ENCODE data around the gene SLC5A9. TPM values are rescaled to one million over a fixed set of nuclear protein-coding genes. Genes with fewer than 3 reads are reported as not detected.

The SLC5A9 gene
- total and polyA plus RNA-seq, 9 of the 15 experiments (the other 6 are each of a cell fraction or from before 2014, with no cell fraction given), result not detected

DNA sequence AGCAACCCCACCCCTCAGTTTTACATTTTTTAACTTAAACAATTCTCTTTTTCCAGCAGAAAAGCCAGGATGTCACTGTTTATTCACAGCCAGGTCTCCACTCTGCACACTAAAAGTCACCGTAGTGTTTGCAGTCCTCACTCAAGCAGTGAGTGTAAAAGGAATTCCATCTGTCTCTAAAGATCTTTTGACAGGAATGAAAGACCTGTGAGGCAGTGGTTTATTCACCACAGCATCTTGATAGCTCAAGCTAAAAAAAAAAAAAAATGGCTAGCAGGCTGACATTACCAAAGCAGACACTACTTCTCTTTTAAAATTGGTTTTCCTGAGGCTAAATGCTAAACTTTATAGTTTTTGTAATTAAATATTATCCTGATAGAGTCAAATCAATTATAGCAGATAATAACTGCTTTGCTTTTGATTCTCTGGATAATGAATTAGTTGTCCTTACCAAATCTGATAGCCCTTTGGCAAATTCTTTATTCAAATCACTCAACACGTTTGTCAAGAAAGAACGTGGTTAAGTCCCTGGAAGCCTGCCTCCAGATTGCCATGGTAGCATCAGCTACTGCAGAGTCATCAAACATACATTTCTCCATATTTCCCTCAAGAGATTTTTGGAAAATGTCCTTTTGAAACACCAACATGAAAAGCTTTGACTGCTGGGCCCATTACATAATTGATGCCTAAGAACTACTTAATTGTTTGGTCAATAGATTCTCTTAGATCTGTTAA, 22.2 kb upstream of the SLC5A9 start:
- BruUV-seq (replicated peaks), result no TSS peak
- POLR2A ChIA-PET, result interaction anchor here (0.8 kb wide), 1 partner anchor 250 kb away, joined by 4 read pairs; no protein-coding TSS in a partner anchor
- no peak for DNase-seq (ENCODE audit: extremely low read depth in 1 of 4, low spot score in 3 of 4)
- ATAC-seq, result no peak
- Histone ChIP-seq H3K27ac (ENCODE audit: extremely low read depth, low read depth, low read length) (no peak overlapping the region), H3K9ac (ENCODE audit: insufficient read depth in 1 of 2, low read depth in 2 of 2, low read length in 2 of 2) (no peak overlapping the region), H2AFZ (ENCODE audit: low read depth, low read length) (no peak overlapping the region), H3K4me3 (no peak overlapping the region), H3K36me3 (ENCODE audit: control insufficient read depth, insufficient read depth, low read length) (no peaks in the 10 kb centered on the region), H4K20me1 (replicated peaks; ENCODE audit: control insufficient read depth, insufficient read depth, low read length) (no peaks in the 10 kb centered on the region), H3K4me2 (ENCODE audit: insufficient read depth, low read length) (no peak overlapping the region), H3K4me1 (replicated peaks in 1 of 2; ENCODE audit: control insufficient read depth in 2 of 2, insufficient read depth in 2 of 2, low read length in 2 of 2) (no peaks in the 10 kb centered on the region), H3K9me3 (replicated peaks; ENCODE audit: control insufficient read depth, insufficient read depth, low read depth, low read length) (no peaks in the 10 kb centered on the region), H3K9me1 (ENCODE audit: control insufficient read depth, insufficient read depth, low read length) (no peaks in the 10 kb centered on the region), H3K79me2 (ENCODE audit: control insufficient read depth, insufficient read depth, low read length) (no peaks in the 10 kb centered on the region), H3K27me3 (ENCODE audit: control insufficient read depth in 2 of 2, insufficient read depth in 2 of 2, low read length in 2 of 2) (no peaks in the 10 kb centered on the region)
- 0% methylated on average over 3 of the region's 3 CpGs for WGBS (ENCODE audit: insufficient coverage, low coverage, missing lambda C conversion rate)
- intact Hi-C loops (cut with micrococcal nuclease) (loop anchor here (10.0 kb wide), 1 partner anchor 294 kb away; no protein-coding TSS in a partner anchor), in situ Hi-C loops (cut with MboI) (loop anchor here (5.0 to 25.0 kb wide), 2 partner anchors 93 to 438 kb away; no protein-coding TSS in a partner anchor)
- TF ChIP-seq BRCA1 (IDR thresholded peaks at IDR 0.05), result no peak
- TF ChIP-seq BRCA1 (CRISPR knock-in tag; IDR thresholded peaks at IDR 0.05), result no peak
- TF ChIP-seq TOE1 (IDR thresholded peaks at IDR 0.05; ENCODE audit: borderline replicate concordance), result no peak
- no peak for TF ChIP-seq TOE1 (CRISPR knock-in tag; IDR thresholded peaks at IDR 0.05; ENCODE audit: borderline replicate concordance, low read depth)
- TF ChIP-seq NR4A1 (CRISPR knock-in tag; IDR thresholded peaks at IDR 0.05), result no peak
- no peak for TF ChIP-seq NR4A1 (tag; IDR thresholded peaks at IDR 0.05)
- no peak for TF ChIP-seq ZEB2 (IDR thresholded peaks at IDR 0.05)
- TF ChIP-seq VEZF1 (CRISPR knock-in tag; IDR thresholded peaks at IDR 0.05), result no peak
- TF ChIP-seq ILF3 (IDR thresholded peaks at IDR 0.05; ENCODE audit: borderline replicate concordance), result no peak
- no peak for FAIRE-seq
- CTCF ChIA-PET (ENCODE audit: low intra/inter-chr PET ratio), result interaction anchor here (0.7 to 4.2 kb wide), 2 partner anchors 91 to 420 kb away, joined by 4 to 65 read pairs; no protein-coding TSS in a partner anchor
